K562 (cell line): Measurements from ENCODE around the gene PRC1. TPM values are rescaled to one million over a fixed set of nuclear protein-coding genes. Genes with fewer than 3 reads are reported as not detected.
A peak's percentile ranks its signal among the peaks of the same experiment; 100 is the strongest.

Experiments used
- CSDE1 ChIP-seq, 2 experiments: fragments of 450-650 bp; IDR thresholded peaks; 2 replicates each; pipeline ENCODE4 v1.6.1; 2016; ENCODE audit warnings: mild to moderate bottlenecking in 1 of 2
- DDX20 ChIP-seq: fragments of 450-650 bp; IDR thresholded peaks from 2 replicates; pipeline ENCODE4 v1.6.1; 2016; ENCODE audit warnings: missing genetic modification characterization, low read depth, mild to moderate bottlenecking, missing compliant biosample characterization, moderate library complexity
- ILF3 ChIP-seq: fragments of 450-650 bp; IDR thresholded peaks from 2 replicates; pipeline ENCODE4 v1.6.1; 2018; ENCODE audit warnings: antibody characterized with exemption, mild to moderate bottlenecking, moderate library complexity, borderline replicate concordance
- NCOR1 ChIP-seq: fragments of 450-650 bp; IDR thresholded peaks from 2 replicates; pipeline ENCODE4 v1.6.1; 2016; ENCODE audit warnings: mild to moderate bottlenecking, moderate library complexity
- NR2C1 ChIP-seq, 2 experiments: fragments of 450-650 bp; IDR thresholded peaks; 2 replicates each; pipeline ENCODE4 v1.6.1; 2017; ENCODE audit warnings: mild to moderate bottlenecking in 2 of 2, antibody characterized with exemption in 1 of 2, inconsistent platforms in 1 of 2, missing compliant biosample characterization in 1 of 2, missing genetic modification characterization in 1 of 2
- ZC3H8 ChIP-seq: fragments of 450-650 bp; IDR thresholded peaks from 2 replicates; pipeline ENCODE4 v1.6.1; 2017
- ZNF408 ChIP-seq: fragments of 250-450 bp; sonication (Bioruptor Pico); IDR thresholded peaks from 2 replicates; pipeline ENCODE4 v1.4.0; 2020; ENCODE audit warnings: low read depth, mild to moderate bottlenecking, moderate library complexity
- polyA plus RNA-seq, 8 experiments: library from polyadenylated mRNA; depleted of rRNA in 4 of 8; stranded (reverse) in 5 of 8; unstranded in 3 of 8; fragments of >200 nt; fragmentation: Nextera tagmentation in 2 of 8; fragmentation: Illumina TruSeq in 1 of 8; extraction: Ambion mirVana in 2 of 8; extraction: Trizol in 1 of 8; gene quantifications; 2 replicates each; pipeline versions ENCODE4 v1.2.1 to v1.2.3, GENCODE V29; 2011 to 2014; ENCODE audit warnings: inconsistent platforms in 1 of 8, missing spikeins in 1 of 8
- total RNA-seq, 7 experiments: library from RNA; depleted of rRNA in 6 of 7; stranded (reverse); fragments of >200 nt in 6 of 7; fragmentation: Illumina TruSeq in 2 of 7; extraction: Trizol in 2 of 7; gene quantifications; 2 replicates each; pipeline versions ENCODE4 v1.2.1 to v1.2.3, GENCODE V29; 2011 to 2021; ENCODE audit warnings: low replicate concordance in 1 of 7
- TF ChIP-seq, protein P1 (sequence below): IDR thresholded peaks from 2 replicates; pipeline ENCODE4 v1.6.1; 2011; ENCODE audit warnings: borderline replicate concordance, low read depth, mild to moderate bottlenecking, moderate library complexity, low read length; ENCODE audit not compliant: insufficient read depth, poor library complexity, severe bottlenecking
- TF ChIP-seq, protein P2 (sequence below): fragments of 450-650 bp; IDR thresholded peaks from one replicate; pipeline ENCODE4 v1.6.1; 2018; ENCODE audit warnings: mild to moderate bottlenecking, moderate library complexity; ENCODE audit not compliant: partially characterized antibody
- TF ChIP-seq, protein P3 (sequence below), 2 experiments: fragments of 150-350 bp in 1 of 2; IDR thresholded peaks; 2 replicates each; pipeline ENCODE4 v1.6.1; 2012 to 2016; ENCODE audit warnings: low read depth in 2 of 2, low read length in 2 of 2, mild to moderate bottlenecking in 1 of 2, moderate library complexity in 1 of 2
- TF ChIP-seq, protein P4 (sequence below): fragments of 450-650 bp; IDR thresholded peaks from 2 replicates; pipeline ENCODE4 v1.6.1; 2016; ENCODE audit warnings: mild to moderate bottlenecking
- TF ChIP-seq, protein P5 (sequence below): sonication (generic); formaldehyde crosslinking; IDR thresholded peaks from 2 replicates; pipeline ENCODE4 v1.5.0; 2020; ENCODE audit warnings: missing genetic modification reagents
- TF ChIP-seq, protein P6 (sequence below): fragments of 250-450 bp; sonication (Bioruptor Pico); IDR thresholded peaks from 2 replicates; pipeline ENCODE4 v1.4.0; 2020; ENCODE audit warnings: mild to moderate bottlenecking, moderate library complexity

Gene PRC1
- total and polyA plus RNA-seq, 9 of the 15 experiments (the other 6 are each of a cell fraction or from before 2014, with no cell fraction given), result 156 to 391 (median 240) TPM

DNA sequence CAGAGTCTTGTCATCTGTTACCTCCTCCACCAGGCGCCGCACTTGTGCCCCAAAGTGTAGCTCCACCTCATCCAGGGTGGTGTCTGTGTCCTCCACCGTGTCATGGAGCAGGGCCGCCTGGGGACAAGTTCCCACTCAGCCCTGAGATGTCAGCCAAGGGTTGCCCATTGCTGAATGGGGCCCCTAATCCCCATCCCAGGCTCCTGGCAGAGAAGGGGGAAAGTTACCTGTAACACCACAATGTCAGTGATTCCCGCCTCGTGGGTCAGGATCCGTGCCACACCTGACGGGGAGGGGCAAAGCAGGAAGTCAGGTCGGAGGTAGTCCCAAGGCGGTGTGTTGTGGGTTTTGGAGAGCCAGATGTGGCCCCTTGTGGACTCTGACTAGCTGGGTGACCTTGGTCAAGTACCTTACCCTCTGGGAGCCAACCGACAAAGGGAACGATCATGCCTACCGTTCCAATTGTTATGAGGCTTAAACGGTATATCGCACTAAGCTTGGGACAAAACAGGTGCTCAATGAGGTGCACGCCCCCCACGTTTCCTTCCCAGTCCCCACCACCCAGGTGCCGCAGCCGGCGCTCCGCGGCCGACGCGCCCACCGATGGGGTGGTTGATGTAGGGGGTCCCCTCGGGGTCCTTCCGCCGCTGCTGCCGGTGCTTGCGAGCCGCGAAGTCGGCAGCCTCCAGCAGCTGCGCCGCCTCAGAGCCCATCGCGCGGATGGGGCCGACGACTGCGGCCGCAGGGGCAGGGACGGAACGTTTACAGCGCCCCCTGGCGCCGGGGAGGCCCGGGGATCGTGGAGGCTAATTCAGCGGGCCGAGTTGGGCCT, 62.3 kb downstream of the PRC1 start, which contains the start of gene HDDC3 (continued):
- no peak for TF ChIP-seq DDX20 (tag)
- TF ChIP-seq ILF3, result peak; percentile 57; the same call in 1 of the 2 replicates
- TF ChIP-seq, protein P1, sequence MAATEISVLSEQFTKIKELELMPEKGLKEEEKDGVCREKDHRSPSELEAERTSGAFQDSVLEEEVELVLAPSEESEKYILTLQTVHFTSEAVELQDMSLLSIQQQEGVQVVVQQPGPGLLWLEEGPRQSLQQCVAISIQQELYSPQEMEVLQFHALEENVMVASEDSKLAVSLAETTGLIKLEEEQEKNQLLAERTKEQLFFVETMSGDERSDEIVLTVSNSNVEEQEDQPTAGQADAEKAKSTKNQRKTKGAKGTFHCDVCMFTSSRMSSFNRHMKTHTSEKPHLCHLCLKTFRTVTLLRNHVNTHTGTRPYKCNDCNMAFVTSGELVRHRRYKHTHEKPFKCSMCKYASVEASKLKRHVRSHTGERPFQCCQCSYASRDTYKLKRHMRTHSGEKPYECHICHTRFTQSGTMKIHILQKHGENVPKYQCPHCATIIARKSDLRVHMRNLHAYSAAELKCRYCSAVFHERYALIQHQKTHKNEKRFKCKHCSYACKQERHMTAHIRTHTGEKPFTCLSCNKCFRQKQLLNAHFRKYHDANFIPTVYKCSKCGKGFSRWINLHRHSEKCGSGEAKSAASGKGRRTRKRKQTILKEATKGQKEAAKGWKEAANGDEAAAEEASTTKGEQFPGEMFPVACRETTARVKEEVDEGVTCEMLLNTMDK, result peak; percentile 96
- no peak; a peak in 1 of 4 replicates for TF ChIP-seq CSDE1 (IDR thresholded peaks at IDR 0.05)
- TF ChIP-seq ZNF408, result no peak
- TF ChIP-seq NCOR1, result no peak
- TF ChIP-seq, protein P2, sequence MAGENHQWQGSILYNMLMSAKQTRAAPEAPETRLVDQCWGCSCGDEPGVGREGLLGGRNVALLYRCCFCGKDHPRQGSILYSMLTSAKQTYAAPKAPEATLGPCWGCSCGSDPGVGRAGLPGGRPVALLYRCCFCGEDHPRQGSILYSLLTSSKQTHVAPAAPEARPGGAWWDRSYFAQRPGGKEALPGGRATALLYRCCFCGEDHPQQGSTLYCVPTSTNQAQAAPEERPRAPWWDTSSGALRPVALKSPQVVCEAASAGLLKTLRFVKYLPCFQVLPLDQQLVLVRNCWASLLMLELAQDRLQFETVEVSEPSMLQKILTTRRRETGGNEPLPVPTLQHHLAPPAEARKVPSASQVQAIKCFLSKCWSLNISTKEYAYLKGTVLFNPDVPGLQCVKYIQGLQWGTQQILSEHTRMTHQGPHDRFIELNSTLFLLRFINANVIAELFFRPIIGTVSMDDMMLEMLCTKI, result no peak
- TF ChIP-seq NR2C1 (IDR thresholded peaks at IDR 0.05), result no peak
- no peak for TF ChIP-seq NR2C1 (tag; IDR thresholded peaks at IDR 0.05)
- TF ChIP-seq, protein P3, sequence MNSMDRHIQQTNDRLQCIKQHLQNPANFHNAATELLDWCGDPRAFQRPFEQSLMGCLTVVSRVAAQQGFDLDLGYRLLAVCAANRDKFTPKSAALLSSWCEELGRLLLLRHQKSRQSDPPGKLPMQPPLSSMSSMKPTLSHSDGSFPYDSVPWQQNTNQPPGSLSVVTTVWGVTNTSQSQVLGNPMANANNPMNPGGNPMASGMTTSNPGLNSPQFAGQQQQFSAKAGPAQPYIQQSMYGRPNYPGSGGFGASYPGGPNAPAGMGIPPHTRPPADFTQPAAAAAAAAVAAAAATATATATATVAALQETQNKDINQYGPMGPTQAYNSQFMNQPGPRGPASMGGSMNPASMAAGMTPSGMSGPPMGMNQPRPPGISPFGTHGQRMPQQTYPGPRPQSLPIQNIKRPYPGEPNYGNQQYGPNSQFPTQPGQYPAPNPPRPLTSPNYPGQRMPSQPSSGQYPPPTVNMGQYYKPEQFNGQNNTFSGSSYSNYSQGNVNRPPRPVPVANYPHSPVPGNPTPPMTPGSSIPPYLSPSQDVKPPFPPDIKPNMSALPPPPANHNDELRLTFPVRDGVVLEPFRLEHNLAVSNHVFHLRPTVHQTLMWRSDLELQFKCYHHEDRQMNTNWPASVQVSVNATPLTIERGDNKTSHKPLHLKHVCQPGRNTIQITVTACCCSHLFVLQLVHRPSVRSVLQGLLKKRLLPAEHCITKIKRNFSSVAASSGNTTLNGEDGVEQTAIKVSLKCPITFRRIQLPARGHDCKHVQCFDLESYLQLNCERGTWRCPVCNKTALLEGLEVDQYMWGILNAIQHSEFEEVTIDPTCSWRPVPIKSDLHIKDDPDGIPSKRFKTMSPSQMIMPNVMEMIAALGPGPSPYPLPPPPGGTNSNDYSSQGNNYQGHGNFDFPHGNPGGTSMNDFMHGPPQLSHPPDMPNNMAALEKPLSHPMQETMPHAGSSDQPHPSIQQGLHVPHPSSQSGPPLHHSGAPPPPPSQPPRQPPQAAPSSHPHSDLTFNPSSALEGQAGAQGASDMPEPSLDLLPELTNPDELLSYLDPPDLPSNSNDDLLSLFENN (IDR thresholded peaks at IDR 0.05; ENCODE audit: low read depth in 2 of 2, low read length in 2 of 2), result peak in 1 of 2 experiments; percentile 75; a peak in 1 of 4 replicates
- no peak for TF ChIP-seq ZC3H8
- TF ChIP-seq, protein P4, sequence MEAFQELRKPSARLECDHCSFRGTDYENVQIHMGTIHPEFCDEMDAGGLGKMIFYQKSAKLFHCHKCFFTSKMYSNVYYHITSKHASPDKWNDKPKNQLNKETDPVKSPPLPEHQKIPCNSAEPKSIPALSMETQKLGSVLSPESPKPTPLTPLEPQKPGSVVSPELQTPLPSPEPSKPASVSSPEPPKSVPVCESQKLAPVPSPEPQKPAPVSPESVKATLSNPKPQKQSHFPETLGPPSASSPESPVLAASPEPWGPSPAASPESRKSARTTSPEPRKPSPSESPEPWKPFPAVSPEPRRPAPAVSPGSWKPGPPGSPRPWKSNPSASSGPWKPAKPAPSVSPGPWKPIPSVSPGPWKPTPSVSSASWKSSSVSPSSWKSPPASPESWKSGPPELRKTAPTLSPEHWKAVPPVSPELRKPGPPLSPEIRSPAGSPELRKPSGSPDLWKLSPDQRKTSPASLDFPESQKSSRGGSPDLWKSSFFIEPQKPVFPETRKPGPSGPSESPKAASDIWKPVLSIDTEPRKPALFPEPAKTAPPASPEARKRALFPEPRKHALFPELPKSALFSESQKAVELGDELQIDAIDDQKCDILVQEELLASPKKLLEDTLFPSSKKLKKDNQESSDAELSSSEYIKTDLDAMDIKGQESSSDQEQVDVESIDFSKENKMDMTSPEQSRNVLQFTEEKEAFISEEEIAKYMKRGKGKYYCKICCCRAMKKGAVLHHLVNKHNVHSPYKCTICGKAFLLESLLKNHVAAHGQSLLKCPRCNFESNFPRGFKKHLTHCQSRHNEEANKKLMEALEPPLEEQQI, result peak; percentile 33; the same call in 1 of the 2 replicates
- TF ChIP-seq, protein P5, sequence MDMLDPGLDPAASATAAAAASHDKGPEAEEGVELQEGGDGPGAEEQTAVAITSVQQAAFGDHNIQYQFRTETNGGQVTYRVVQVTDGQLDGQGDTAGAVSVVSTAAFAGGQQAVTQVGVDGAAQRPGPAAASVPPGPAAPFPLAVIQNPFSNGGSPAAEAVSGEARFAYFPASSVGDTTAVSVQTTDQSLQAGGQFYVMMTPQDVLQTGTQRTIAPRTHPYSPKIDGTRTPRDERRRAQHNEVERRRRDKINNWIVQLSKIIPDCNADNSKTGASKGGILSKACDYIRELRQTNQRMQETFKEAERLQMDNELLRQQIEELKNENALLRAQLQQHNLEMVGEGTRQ (CRISPR knock-in tag), result no peak
- TF ChIP-seq, protein P6, sequence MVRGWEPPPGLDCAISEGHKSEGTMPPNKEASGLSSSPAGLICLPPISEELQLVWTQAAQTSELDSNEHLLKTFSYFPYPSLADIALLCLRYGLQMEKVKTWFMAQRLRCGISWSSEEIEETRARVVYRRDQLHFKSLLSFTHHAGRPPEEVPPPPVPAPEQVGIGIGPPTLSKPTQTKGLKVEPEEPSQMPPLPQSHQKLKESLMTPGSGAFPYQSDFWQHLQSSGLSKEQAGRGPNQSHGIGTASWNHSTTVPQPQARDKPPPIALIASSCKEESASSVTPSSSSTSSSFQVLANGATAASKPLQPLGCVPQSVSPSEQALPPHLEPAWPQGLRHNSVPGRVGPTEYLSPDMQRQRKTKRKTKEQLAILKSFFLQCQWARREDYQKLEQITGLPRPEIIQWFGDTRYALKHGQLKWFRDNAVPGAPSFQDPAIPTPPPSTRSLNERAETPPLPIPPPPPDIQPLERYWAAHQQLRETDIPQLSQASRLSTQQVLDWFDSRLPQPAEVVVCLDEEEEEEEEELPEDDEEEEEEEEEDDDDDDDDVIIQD (CRISPR knock-in tag), result no peak
